Thoracic aorta (tissue), 2 donors: Measurements from ENCODE around the gene SPO11. TPM values are rescaled to one million over a fixed set of nuclear protein-coding genes. Genes with fewer than 3 reads are reported as not detected.
A peak's percentile ranks its signal among the peaks of the same experiment; 100 is the strongest.

Experiments used
- ATAC-seq: fragments of 150-250 bp; one replicate; pipeline ENCODE4 v1.8.0; 2017; ENCODE audit warnings: low read depth; ENCODE audit not compliant: insufficient number of reproducible peaks, low FRiP score
- DNase-seq: peaks from one replicate; pipeline ENCODE4 v3.0.0-alpha.2; 2020; ENCODE audit warnings: low spot score
- H3K27ac ChIP-seq, 2 donors: fragments of 200-600 bp; sonication (generic); 1 replicate in 1 of 2; 2 replicates in 1 of 2; pipeline ENCODE4 v1.5.1; 2016; ENCODE audit warnings: mild to moderate bottlenecking in 2 of 2, moderate library complexity in 2 of 2
- H3K27me3 ChIP-seq: fragments of 200-600 bp; sonication (generic); replicated peaks from 2 replicates; pipeline ENCODE4 v1.6.0; 2016; ENCODE audit warnings: mild to moderate bottlenecking; ENCODE audit not compliant: insufficient read depth
- H3K36me3 ChIP-seq: fragments of 200-600 bp; sonication (generic); one replicate; pipeline ENCODE4 v1.5.1; 2016
- H3K4me1 ChIP-seq, 2 donors: fragments of 200-600 bp; sonication (generic); 1 replicate in 1 of 2; 2 replicates in 1 of 2; pipeline versions ENCODE4 v1.5.1 to v1.6.0; 2016; ENCODE audit warnings: low read depth in 2 of 2, mild to moderate bottlenecking in 1 of 2; ENCODE audit not compliant: control insufficient read depth in 1 of 2
- H3K4me3 ChIP-seq: fragments of 200-600 bp; sonication (generic); 2 replicates; pipeline ENCODE4 v1.5.1; 2016; ENCODE audit warnings: mild to moderate bottlenecking
- H3K9me3 ChIP-seq: fragments of 200-600 bp; sonication (generic); 2 replicates; pipeline ENCODE4 v1.5.1; 2016
- total RNA-seq, 2 donors: library from RNA; depleted of rRNA; stranded (reverse); fragments of >200 nt; gene quantifications; one replicate each; pipeline versions ENCODE4 v1.1.0 to v1.2.3, GENCODE V29; 2016
- TF ChIP-seq, protein P1 (sequence below): fragments of 200-600 bp; sonication (generic); IDR thresholded peaks from one replicate; pipeline ENCODE4 v1.5.1; 2019; ENCODE audit warnings: antibody characterized with exemption

SPO11 gene
- total RNA-seq, 2 donors from 2014 or later: not detected

DNA sequence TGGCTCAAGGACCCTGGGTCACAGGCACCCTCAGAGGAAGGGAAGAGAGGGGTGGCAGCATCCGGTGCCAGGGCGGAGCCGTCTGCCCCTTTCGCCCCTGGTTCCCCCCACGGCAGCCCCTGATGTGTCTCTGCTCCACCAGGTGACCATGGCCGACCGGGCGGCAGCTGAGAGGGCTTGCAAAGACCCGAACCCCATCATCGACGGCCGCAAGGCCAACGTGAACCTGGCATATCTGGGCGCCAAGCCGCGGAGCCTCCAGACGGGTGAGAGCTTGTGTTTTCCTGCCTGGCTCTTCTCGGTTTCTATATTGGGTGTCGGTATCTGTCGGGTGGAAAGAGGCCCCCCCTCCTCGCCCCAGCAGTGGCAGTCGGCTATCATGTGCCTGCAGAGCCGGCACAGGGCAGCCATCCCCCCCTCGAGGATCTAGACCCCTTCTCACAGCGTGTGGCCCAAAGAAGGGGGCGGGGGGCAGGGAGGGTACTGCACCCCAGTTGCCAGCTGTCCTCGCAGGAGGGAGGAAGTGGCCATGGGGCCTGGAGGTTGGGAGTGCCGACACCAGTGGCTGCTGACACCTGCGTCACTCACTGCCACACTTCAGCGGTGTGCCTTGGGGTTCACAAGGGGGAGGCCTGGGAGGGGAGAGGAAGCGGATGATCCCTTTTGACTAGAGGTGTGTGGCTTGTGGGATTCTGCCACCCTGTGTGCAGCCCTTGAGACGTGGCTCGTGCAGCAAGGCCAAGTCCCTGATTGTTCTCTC is 63.1 kb downstream of the SPO11 start:
- no peaks in the 10 kb centered on the region for H3K36me3 ChIP-seq
- ATAC-seq (no peak), DNase-seq (no peak)
- peak overlapping the region; percentile 84 for H3K4me3 ChIP-seq
- peak overlapping the region; percentile 68 to 71 for H3K27ac ChIP-seq
- H3K9me3 ChIP-seq: no peaks in the 10 kb centered on the region
- peaks cover 30 to 64% of the 10 kb centered on the region in 2 donors for H3K4me1 ChIP-seq
- TF ChIP-seq, protein P1, sequence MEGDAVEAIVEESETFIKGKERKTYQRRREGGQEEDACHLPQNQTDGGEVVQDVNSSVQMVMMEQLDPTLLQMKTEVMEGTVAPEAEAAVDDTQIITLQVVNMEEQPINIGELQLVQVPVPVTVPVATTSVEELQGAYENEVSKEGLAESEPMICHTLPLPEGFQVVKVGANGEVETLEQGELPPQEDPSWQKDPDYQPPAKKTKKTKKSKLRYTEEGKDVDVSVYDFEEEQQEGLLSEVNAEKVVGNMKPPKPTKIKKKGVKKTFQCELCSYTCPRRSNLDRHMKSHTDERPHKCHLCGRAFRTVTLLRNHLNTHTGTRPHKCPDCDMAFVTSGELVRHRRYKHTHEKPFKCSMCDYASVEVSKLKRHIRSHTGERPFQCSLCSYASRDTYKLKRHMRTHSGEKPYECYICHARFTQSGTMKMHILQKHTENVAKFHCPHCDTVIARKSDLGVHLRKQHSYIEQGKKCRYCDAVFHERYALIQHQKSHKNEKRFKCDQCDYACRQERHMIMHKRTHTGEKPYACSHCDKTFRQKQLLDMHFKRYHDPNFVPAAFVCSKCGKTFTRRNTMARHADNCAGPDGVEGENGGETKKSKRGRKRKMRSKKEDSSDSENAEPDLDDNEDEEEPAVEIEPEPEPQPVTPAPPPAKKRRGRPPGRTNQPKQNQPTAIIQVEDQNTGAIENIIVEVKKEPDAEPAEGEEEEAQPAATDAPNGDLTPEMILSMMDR: no peak
- no peaks in the 10 kb centered on the region for H3K27me3 ChIP-seq

Other genes with a start within 250 kb of the SPO11 start
- gene BMP7, start 63.2 kb upstream of the SPO11 start, total RNA-seq: 1 to 10 TPM in 1 of 2 donors, not detected in 1; 1.5 TPM
- gene RAE1, start 21.5 kb downstream of the SPO11 start, total RNA-seq: 10 to 100 TPM; 15.0 to 20.4 TPM
- gene RBM38, start 61.6 kb downstream of the SPO11 start, total RNA-seq: 10 to 100 TPM in 1 of 2 donors, 1 to 10 TPM in 1; 9.6 to 24.8 TPM
- not detected for gene CTCFL, start 195.3 kb downstream of the SPO11 start, total RNA-seq
- 1 to 10 TPM in 1 of 2 donors, under 1 TPM in 1; 0.56 to 4.2 TPM for gene PCK1, start 231.3 kb downstream of the SPO11 start, total RNA-seq